SH-SY5Y (cell line): ENCODE data around the gene IGF1R.

Source experiments
- GATA2 ChIP-seq: IDR thresholded peaks from 2 replicates; pipeline ENCODE4 v1.6.1; 2011; ENCODE audit warnings: mild to moderate bottlenecking, low read depth, low read length
- GATA3 ChIP-seq: IDR thresholded peaks from 2 replicates; pipeline ENCODE4 v1.6.1; 2011; ENCODE audit warnings: low read depth, mild to moderate bottlenecking, low read length, moderate library complexity

Gene IGF1R

GRCh38 chr15:98876451-98877369 lies 228.4 kb downstream of the IGF1R start:
- no peak for TF ChIP-seq GATA3

- no peak for TF ChIP-seq GATA2
- no peak for TF ChIP-seq GATA3
Observed at GRCh38 chr15:98878172-98878571, 229.8 kb downstream of the IGF1R start.

GRCh38 chr15:98878862-98879261 lies 230.5 kb downstream of the IGF1R start:
- TF ChIP-seq GATA2 (no peak), GATA3 (no peak)

- no peak for TF ChIP-seq GATA2
- no peak for TF ChIP-seq GATA3
Observed at GRCh38 chr15:98881526-98882520, 233.5 kb downstream of the IGF1R start.

GRCh38 chr15:98883478-98883877 lies 235.1 kb downstream of the IGF1R start:
- TF ChIP-seq GATA3 (no peak), GATA2 (no peak)

- no peak for TF ChIP-seq GATA3
- no peak for TF ChIP-seq GATA2
Observed at GRCh38 chr15:98884894-98885293, 236.6 kb downstream of the IGF1R start.

GRCh38 chr15:98887976-98888375 lies 239.6 kb downstream of the IGF1R start:
- no peak for TF ChIP-seq GATA2
- TF ChIP-seq GATA3 = no peak

GRCh38 chr15:98888820-98889479 lies 240.6 kb downstream of the IGF1R start:
- no peak for TF ChIP-seq GATA3
- no peak for TF ChIP-seq GATA2

- TF ChIP-seq GATA3 = no peak
- no peak for TF ChIP-seq GATA2
Observed at GRCh38 chr15:98889930-98890695, 241.8 kb downstream of the IGF1R start.

- no peak for TF ChIP-seq GATA2
- TF ChIP-seq GATA3 = no peak
Observed at GRCh38 chr15:98891301-98891700, 243.0 kb downstream of the IGF1R start.

GRCh38 chr15:98893401-98893800 lies 245.1 kb downstream of the IGF1R start:
- no peak for TF ChIP-seq GATA2
- TF ChIP-seq GATA3 = no peak

- TF ChIP-seq GATA2 (no peak), GATA3 (no peak)
Observed at GRCh38 chr15:98894312-98894711, 246.0 kb downstream of the IGF1R start.
